Endodermal cell (in vitro differentiated cells): ENCODE data around the gene COL28A1. TPM values are rescaled to one million over a fixed set of nuclear protein-coding genes. Genes with fewer than 3 reads are reported as not detected.

ENCODE experiments used
- DNase-seq: peaks from one replicate; pipeline ENCODE4 v3.0.0-alpha.2; 2017
- H3K27ac ChIP-seq: 2 replicates; pipeline ENCODE4 v1.5.1; 2013; ENCODE audit warnings: mild to moderate bottlenecking, low read depth, low read length, moderate library complexity
- H3K27me3 ChIP-seq: 2 replicates; pipeline ENCODE4 v1.6.1; 2013; ENCODE audit warnings: mild to moderate bottlenecking, low read length, moderate library complexity; ENCODE audit not compliant: insufficient read depth, control insufficient read depth, poor library complexity, severe bottlenecking
- H3K36me3 ChIP-seq: 2 replicates; pipeline ENCODE4 v1.7.0; 2013; ENCODE audit warnings: mild to moderate bottlenecking, low read length, moderate library complexity; ENCODE audit not compliant: control insufficient read depth, insufficient read depth
- H3K4me1 ChIP-seq: one replicate; pipeline ENCODE4 v1.7.0; 2013; ENCODE audit warnings: low read length; ENCODE audit not compliant: control insufficient read depth, insufficient read depth
- H3K4me3 ChIP-seq: 2 replicates; pipeline ENCODE4 v1.5.1; 2013; ENCODE audit warnings: mild to moderate bottlenecking, low read length, moderate library complexity
- H3K9ac ChIP-seq: 2 replicates; pipeline ENCODE4 v1.6.1; 2013; ENCODE audit warnings: mild to moderate bottlenecking, low read length, moderate library complexity; ENCODE audit not compliant: poor library complexity, severe bottlenecking; ENCODE audit errors: extremely low read depth
- H3K9me3 ChIP-seq: 2 replicates; pipeline ENCODE4 v1.6.1; 2013; ENCODE audit warnings: mild to moderate bottlenecking, low read length, moderate library complexity; ENCODE audit not compliant: control insufficient read depth
- H3K27ac Mint-ChIP-seq: 2 replicates; pipeline ENCODE4 v1.8.0; 2020; ENCODE audit warnings: mixed read lengths
- H3K27me3 Mint-ChIP-seq: 2 replicates; pipeline ENCODE4 v1.8.0; 2021; ENCODE audit warnings: mild to moderate bottlenecking, mixed read lengths; ENCODE audit not compliant: insufficient read depth
- H3K36me3 Mint-ChIP-seq: 2 replicates; pipeline ENCODE4 v1.8.0; 2020; ENCODE audit warnings: low read depth, mixed read lengths
- H3K4me1 Mint-ChIP-seq: 2 replicates; pipeline ENCODE4 v1.8.0; 2020; ENCODE audit warnings: mixed read lengths
- H3K4me3 Mint-ChIP-seq: 2 replicates; pipeline ENCODE4 v1.8.0; 2020; ENCODE audit warnings: mild to moderate bottlenecking, moderate library complexity, mixed read lengths
- H3K9me3 Mint-ChIP-seq: 2 replicates; pipeline ENCODE4 v1.8.0; 2020; ENCODE audit warnings: mild to moderate bottlenecking, mixed read lengths
- CTCF ChIP-seq: fragments of 200-600 bp; sonication (generic); conservative IDR thresholded peaks from 2 replicates; pipeline ENCODE4 v1.5.0; 2021; ENCODE audit warnings: antibody characterized with exemption, mild to moderate bottlenecking
- WGBS, 2 experiments: methylation state at CpG; one replicate each; pipeline versions ENCODE4 v1.1.5 to v1.1.7; 2013; ENCODE audit warnings: missing lambda C conversion rate in 2 of 2, mixed read lengths in 1 of 2; ENCODE audit not compliant: insufficient coverage in 1 of 2, insufficient read length in 1 of 2; 5-methylcytosine and 5-hydroxymethylcytosine counted together
- total RNA-seq, 2 donors: library from RNA; stranded (reverse); fragmentation: NEBNext Ultra II Directional in 1 of 2; extraction: Animal tissue kit (Norgen Biotek cat#: 25700) in 1 of 2; gene quantifications; 2 replicates in 1 of 2; 3 replicates in 1 of 2; pipeline ENCODE4 v1.2.1, GENCODE V29; 2021

COL28A1 gene
- total RNA-seq, 2 donors from 2014 or later: 0.44 to 1.2 TPM

- Histone ChIP-seq H3K9me3 (peaks cover 3% of the 10 kb centered on the region), H3K27me3 (no peaks in the 10 kb centered on the region), H3K4me3 (no peak overlapping the region), H3K9ac (no peak overlapping the region), H3K27ac (no peak overlapping the region), H3K36me3 (no peaks in the 10 kb centered on the region), H3K4me1 (no peaks in the 10 kb centered on the region)
- 92 to 100% methylated on average over 2 to 4 of the region's 4 CpGs for WGBS, 2 experiments
- Mint-ChIP-seq H3K4me1 (no peaks in the 10 kb centered on the region), H3K27me3 (no peaks in the 10 kb centered on the region), H3K4me3 (no peak overlapping the region), H3K36me3 (no peaks in the 10 kb centered on the region), H3K27ac (no peak overlapping the region), H3K9me3 (no peaks in the 10 kb centered on the region)
- no peak for DNase-seq
- TF ChIP-seq CTCF: no peak
These were observed 4.0 kb upstream of the COL28A1 start for GRCh38 chr7:7539711-7540110.

- H3K4me3 Mint-ChIP-seq: no peak overlapping the region
- H3K27me3 Mint-ChIP-seq: no peaks in the 10 kb centered on the region
- TF ChIP-seq CTCF: no peak
- H3K36me3 ChIP-seq: no peaks in the 10 kb centered on the region
- no peak overlapping the region for H3K4me3 ChIP-seq
- no peaks in the 10 kb centered on the region for H3K4me1 ChIP-seq
- H3K27ac ChIP-seq: no peak overlapping the region
- 92 to 96% methylated on average over 2 to 4 of the region's 4 CpGs for WGBS, 2 experiments
- no peak overlapping the region for H3K9ac ChIP-seq
- H3K9me3 Mint-ChIP-seq: no peaks in the 10 kb centered on the region
- no peaks in the 10 kb centered on the region for H3K27me3 ChIP-seq
- no peak for DNase-seq
- peaks cover 3% of the 10 kb centered on the region for H3K9me3 ChIP-seq
- H3K4me1 Mint-ChIP-seq: no peaks in the 10 kb centered on the region
- H3K27ac Mint-ChIP-seq: no peak overlapping the region
- H3K36me3 Mint-ChIP-seq: no peaks in the 10 kb centered on the region
These were observed 3.5 kb upstream of the COL28A1 start for GRCh38 chr7:7539152-7539551.

- Histone ChIP-seq H3K27me3 (no peaks in the 10 kb centered on the region), H3K36me3 (no peaks in the 10 kb centered on the region), H3K27ac (no peak overlapping the region), H3K9me3 (no peaks in the 10 kb centered on the region), H3K4me1 (no peaks in the 10 kb centered on the region), H3K4me3 (no peak overlapping the region), H3K9ac (no peak overlapping the region)
- Mint-ChIP-seq H3K9me3 (no peaks in the 10 kb centered on the region), H3K36me3 (no peaks in the 10 kb centered on the region), H3K4me1 (no peaks in the 10 kb centered on the region), H3K4me3 (no peak overlapping the region), H3K27ac (no peak overlapping the region), H3K27me3 (no peaks in the 10 kb centered on the region)
- WGBS, 2 experiments: 87 to 95% methylated on average over 2 of the region's 2 CpGs
- DNase-seq: no peak
- TF ChIP-seq CTCF: no peak
These were observed 2.0 kb upstream of the COL28A1 start for GRCh38 chr7:7537711-7538110.
